HG02973 (cell line): ENCODE results near the gene HOXD11.

Experiments
- ATAC-seq: cut with Tn5 transposase; IDR thresholded peaks from one replicate; pipeline ENCODE4 v1.9.1; 2021; ENCODE audit warnings: moderate library complexity; ENCODE audit not compliant: unreplicated experiment

Gene HOXD11

GRCh38 chr2:176130957-176131847 is 24.1 kb downstream of the HOXD11 start:
- no peak for ATAC-seq

- ATAC-seq: no peak
Measured at GRCh38 chr2:176131848-176132158, 24.7 kb downstream of the HOXD11 start.

GRCh38 chr2:176132205-176133171 is 25.4 kb downstream of the HOXD11 start:
- ATAC-seq: no peak

GRCh38 chr2:176133389-176133788 is 26.3 kb downstream of the HOXD11 start:
- ATAC-seq: no peak

- no peak for ATAC-seq
Measured at GRCh38 chr2:176134035-176134434, 27.0 kb downstream of the HOXD11 start.

- no peak for ATAC-seq
Measured at GRCh38 chr2:176135035-176135440, 28.0 kb downstream of the HOXD11 start.

- ATAC-seq: no peak
Measured at GRCh38 chr2:176136374-176137251, 29.5 kb downstream of the HOXD11 start.

GRCh38 chr2:176137252-176137580 is 30.1 kb downstream of the HOXD11 start:
- ATAC-seq: no peak

GRCh38 chr2:176137906-176138305 is 30.8 kb downstream of the HOXD11 start:
- no peak for ATAC-seq

- no peak for ATAC-seq
Measured at GRCh38 chr2:176138526-176138922, 31.4 kb downstream of the HOXD11 start.

GRCh38 chr2:176138923-176139660 is 32.0 kb downstream of the HOXD11 start:
- ATAC-seq: no peak

GRCh38 chr2:176139661-176140512 is 32.8 kb downstream of the HOXD11 start:
- no peak for ATAC-seq

- peak; percentile 92 for ATAC-seq
Measured at GRCh38 chr2:176140513-176141317, 33.6 kb downstream of the HOXD11 start.

- ATAC-seq: no peak
Measured at GRCh38 chr2:176142281-176142680, 35.2 kb downstream of the HOXD11 start.

- ATAC-seq: no peak
Measured at GRCh38 chr2:176145085-176145969, 38.2 kb downstream of the HOXD11 start.

GRCh38 chr2:176146101-176146500 is 39.0 kb downstream of the HOXD11 start:
- no peak for ATAC-seq

GRCh38 chr2:176146645-176147044 is 39.6 kb downstream of the HOXD11 start:
- ATAC-seq: no peak
